Right kidney (tissue), 1 donor: ENCODE results near the gene RNF34.
"Not testable (repeated sequence)": the region's sequence is repeated elsewhere in the genome, so short reads cannot be mapped to it uniquely, and the experiment has no call there.

Experiments used
- DNase-seq: peaks from one replicate; pipeline ENCODE4 v3.0.0-alpha.2; 2016

Gene RNF34

DNA sequence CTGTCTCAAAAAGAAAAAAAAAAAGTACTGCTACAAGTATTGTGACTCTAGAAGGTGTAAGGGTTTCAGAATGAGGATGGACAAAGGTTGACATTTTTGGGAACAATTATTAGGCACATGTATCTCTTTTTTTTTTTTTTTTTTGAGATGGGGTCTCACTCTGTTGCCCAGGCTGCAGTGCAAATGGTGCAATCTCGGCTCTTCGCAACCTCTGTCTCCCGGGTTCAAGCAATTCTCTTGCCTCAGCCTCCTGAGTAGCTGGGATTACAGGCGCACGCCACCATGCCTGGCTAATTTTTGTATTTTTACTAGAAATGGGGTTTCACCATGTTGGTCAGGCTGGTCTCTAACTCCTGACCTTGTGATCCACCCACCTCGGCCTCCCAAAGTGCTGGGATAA is 15.0 kb upstream of the RNF34 start:
- DNase-seq: not testable (repeated sequence)

DNA sequence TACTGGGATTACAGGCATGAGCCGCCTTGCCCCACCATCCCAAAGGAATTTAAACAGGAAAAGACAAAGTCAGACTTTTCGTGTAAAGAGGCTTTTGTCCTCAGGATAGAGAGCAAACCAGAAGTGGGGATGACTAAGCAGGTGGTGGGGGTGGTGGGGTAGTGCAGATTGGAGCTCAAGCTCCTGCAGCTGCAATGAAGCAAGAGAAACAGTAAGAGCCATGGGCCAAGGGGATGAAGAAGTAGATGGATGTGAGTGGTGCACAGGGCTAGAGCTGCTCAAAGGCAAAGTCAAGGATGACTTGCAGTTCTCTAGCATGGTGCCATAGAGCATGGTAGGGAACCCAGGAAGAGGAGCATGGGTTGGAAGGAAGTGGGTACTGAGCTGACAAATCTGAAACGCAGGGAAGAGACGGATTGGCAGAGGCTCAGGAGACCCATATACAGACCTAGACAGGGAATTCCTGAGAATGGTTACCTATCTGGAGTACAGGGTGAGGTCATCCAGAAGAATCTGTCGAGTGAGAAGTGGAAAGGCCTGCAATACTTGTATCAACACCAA is 11.4 kb upstream of the RNF34 start:
- DNase-seq: no peak

DNA sequence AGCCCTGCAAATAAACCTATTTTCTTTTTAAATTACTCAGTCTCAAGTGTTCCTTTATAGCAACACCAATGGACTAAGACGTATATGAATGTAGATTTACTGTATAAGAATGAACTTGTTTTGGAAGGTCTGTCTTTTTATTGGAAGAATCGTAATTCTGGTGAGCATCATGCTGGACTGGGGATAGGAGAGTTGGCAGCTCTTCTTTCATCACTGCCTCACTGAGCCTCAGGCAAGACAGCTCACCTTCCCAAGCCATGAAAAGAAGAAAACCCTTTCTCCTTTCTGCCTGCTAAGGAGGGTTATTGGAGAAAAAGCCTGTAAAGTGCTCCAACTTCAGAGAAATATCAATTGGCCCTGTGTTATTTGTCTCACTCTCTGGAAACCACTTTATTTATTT is 9.1 kb upstream of the RNF34 start:
- no peak for DNase-seq

DNA sequence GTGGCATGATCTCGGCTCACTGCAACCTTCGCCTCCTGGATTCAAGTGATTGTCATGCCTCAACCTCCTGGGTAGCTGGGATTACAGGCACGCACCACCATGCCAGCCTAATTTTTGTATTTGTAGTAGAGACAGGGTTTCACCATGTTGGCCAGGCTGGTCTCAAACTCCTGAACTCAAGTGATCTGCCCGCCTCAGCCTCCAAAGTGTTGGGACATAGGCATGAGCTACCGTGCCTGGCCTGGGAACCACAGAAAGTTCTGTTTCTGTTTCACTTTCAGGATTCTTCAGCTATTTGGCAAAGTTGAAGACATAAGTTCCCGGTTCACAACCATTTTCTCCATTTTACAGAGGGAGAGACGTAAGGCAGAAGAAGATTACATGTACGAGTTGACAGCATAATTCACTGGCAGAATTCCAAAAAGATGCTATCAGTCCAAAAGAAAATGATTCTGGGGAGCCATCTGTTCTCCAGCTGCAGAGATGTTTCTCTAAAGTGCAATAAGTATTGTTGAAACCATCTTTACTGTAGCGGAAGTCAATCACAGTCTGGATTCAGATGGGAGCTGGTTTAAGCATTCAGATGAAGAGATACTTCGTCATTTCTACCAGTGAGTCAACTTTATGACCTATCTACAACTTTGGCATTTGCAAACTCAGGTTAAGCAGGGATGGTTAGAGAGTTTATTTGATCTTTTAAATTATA is 8.1 kb upstream of the RNF34 start:
- DNase-seq: no peak

DNA sequence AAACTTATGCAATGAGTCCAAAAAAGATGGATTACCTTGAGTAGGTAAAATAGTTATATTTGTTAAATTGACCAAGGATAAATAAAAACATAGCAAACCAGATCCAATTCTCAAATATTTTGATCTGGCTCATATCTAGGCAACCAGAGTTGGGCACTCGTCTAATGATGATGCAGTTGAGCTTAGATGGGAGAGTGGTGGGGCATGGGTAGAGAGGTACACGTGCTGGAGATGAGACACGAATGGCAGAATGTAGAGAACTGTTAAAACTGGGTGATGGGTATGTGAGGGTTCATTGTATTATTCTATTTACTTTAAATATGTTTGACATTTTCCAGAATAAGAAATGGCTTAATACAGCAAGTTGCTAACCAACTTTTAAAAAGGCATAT is 7.6 kb upstream of the RNF34 start:
- DNase-seq: no peak

DNA sequence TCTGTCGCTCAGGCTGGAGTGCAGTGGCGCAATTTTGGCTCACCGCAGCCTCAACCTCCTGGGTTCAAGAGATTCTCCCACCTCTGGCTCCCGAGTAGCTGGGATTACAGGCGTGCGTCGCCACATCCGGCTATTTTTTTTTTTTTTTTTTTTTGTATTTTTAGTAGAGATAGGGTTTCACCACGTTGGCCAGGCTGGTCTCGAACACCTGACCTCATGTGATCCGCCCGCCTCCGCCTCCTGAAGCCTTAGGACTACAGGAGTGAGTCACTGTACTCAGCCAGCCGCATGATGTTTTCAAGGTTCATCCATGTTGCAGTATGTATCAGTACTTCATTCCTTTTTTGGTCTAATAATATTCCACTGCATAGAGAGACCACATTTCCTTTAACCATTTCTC is 2.4 kb upstream of the RNF34 start:
- DNase-seq: no peak

DNA sequence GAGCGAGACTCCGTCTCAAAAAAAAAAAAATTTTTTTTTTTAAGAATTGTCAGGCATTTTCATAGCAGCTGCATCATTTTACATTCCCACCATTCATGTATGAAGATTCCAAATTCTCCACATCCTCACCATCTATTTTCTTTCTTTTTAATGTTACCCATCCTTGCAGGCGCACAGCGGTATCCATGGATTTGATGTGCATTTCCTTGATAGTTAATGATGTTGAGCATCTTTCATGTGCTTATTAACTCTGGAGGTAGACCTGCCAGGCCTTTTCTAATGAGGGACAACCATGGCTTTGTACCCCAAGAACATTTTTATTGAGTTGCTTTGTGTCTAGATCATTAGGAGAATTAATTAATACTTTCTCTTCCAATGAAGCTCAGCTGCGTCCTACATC is 1.6 kb upstream of the RNF34 start:
- no peak for DNase-seq

DNA sequence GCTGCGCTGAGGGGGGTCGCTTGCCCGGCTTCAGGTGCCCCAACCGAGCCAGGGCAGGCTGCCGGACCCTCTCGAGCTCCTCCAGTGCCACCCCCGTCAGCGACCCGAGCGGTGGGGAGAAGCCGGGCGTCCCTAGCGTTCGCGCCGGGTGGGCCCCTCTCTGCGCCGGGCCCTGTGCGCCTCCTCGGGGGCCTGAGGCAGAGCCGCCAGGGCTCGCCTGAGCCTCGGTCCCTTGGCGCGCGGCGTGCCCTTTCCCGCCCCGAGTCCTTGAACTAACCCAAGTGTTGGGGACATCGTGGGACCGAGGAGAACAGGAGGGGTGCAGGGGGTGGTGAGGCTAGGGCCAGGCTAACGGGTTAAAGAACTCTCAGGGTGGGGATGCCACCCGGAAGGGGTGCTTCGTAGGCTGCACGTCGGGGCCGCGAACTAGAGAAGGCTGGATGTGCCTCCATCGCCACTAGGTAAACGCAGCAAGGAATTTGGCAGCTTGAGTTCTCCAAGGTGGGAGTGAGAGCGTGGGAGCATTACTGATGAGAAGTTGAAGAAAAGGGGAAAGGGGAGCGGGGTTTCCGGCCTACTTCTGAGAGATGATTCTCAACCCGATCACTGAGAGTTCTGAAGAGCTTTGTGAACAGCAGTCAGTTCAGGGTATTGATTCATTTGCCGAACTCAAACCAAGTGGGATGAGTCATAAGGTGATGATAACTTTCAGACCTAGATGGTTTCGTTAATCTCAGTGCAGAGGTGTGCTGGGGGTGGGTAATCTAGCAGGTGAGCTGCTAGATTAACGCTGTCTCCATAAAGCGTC is 618 bp downstream of the RNF34 start:
- DNase-seq: no peak

DNA sequence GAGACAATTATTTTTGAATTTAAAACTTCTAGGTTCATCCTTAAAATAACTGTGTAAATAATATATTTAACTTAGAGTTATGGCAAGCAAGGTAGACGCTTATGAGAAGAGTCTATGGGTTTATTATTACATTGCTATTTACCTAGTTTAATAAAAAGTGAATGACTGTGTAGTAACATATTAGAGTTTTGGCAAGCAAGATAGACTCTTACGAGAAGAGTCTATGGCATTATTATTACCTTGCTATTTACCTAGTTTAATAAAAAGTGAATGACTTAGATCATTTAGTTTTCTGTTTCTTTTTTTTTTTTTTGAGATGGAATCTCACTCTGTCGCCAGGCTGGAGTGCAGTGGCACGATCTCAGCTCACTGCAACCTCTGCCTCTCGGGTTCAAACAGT is 3.8 kb downstream of the RNF34 start:
- DNase-seq: no peak

DNA sequence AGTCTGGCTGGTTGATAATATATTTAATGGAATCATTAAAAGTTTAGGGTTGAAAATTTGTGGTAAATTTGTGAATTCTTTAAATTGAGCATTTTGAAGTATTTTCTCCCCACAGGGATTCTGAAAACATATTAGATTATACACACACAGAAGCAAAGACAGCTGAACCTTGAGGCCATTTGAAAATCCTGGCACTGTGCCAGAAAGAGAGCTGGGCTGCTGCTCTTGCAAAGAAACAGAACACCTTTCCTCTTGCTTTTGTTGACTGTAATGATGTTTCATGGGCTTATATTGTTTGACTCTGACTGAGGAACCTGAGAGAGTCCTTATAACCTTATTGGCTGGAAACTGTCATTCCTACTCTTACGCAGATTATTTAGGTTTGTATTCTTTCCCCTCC is 4.8 kb downstream of the RNF34 start:
- DNase-seq: no peak

DNA sequence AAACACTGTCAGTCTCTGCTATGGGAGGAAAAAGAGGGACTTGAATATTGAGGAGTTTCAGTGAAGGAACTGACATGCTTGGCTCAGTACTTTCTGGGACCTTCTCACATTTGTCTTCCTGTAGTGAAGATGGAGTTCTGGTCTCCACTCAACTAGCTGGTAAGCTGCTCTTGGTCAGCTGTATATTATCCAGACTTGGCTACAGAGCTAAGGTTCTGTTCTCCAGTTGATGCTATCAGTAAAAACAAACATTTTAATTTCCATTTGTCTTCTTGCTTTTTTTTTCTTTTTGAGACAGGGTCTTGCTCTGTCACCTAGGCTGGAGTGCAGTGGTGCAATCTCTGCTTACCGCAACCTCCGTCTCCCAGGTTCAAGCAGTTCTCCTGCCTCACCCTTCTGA is 5.3 kb downstream of the RNF34 start:
- no peak for DNase-seq

DNA sequence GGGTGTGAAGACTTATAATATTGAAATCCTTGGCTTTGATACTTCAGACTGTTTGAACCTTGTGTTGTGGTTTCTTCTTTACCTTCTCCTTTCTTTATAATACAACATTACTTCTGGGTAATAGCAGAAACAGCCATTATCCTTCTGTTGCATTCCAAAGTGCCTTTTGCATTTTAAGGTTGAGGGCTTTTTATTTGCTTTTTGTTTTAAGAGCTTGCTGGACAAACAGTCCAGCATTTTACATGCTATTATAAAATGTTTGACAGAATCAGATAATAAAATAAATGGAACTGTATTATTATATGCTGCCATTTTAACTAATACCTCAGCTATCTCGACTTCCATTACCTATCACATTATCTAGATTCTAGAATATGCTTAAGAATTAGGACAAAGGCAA is 14.0 kb downstream of the RNF34 start:
- no peak for DNase-seq

DNA sequence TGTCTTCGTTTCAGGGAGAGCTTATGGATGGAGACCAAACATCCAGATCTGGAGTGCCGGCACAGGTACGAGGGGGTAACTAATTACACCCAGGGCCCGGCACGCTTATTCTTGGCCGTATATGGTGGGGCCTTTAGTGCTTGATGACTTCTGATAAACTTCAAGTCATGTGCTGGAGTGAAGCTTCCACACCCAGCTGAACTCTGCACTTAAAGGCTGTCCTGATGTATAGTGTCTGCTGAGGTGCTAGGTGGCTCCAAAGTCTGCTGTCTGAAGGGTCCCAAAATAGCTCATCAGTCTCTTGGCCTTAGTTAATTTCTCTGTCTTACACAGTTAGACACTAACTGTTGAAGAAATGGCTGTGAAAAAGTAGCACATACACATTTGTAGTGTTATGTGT is 17.9 kb downstream of the RNF34 start:
- DNase-seq: no peak

DNA sequence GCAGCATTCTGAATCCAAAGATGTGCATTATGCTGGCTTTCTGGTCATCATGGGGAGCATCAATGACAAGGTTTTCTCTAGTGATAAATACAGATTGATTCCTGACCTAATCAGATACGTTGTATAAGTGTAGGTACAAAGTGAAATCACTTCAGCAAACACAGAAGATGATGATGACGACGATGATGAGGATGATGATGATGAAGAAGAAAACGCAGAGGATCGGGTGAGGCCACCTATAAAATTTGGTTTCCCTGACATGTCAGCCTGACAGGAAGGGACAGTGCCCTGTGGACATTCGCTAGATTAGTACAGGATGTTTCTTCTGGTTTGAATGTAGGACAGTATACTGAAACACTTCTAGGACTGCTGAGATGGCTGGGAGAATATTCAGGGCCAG is 20.2 kb downstream of the RNF34 start:
- DNase-seq: no peak

DNA sequence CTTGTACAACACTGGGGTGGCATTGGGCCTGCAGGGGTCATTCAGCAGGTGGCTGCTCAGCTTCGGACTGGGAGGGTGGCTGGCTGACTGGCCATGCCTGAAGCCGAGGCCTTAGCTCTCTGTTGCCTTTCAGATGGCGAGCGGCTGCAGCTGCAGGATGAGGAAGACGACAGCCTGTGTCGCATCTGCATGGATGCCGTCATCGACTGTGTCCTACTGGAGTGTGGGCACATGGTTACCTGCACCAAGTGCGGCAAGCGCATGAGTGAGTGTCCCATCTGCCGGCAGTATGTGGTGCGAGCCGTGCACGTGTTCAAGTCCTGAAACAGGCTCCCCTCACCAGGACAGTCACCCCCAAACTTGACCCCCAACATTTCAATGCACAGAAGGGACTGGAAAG is 23.3 kb downstream of the RNF34 start:
- DNase-seq: no peak

DNA sequence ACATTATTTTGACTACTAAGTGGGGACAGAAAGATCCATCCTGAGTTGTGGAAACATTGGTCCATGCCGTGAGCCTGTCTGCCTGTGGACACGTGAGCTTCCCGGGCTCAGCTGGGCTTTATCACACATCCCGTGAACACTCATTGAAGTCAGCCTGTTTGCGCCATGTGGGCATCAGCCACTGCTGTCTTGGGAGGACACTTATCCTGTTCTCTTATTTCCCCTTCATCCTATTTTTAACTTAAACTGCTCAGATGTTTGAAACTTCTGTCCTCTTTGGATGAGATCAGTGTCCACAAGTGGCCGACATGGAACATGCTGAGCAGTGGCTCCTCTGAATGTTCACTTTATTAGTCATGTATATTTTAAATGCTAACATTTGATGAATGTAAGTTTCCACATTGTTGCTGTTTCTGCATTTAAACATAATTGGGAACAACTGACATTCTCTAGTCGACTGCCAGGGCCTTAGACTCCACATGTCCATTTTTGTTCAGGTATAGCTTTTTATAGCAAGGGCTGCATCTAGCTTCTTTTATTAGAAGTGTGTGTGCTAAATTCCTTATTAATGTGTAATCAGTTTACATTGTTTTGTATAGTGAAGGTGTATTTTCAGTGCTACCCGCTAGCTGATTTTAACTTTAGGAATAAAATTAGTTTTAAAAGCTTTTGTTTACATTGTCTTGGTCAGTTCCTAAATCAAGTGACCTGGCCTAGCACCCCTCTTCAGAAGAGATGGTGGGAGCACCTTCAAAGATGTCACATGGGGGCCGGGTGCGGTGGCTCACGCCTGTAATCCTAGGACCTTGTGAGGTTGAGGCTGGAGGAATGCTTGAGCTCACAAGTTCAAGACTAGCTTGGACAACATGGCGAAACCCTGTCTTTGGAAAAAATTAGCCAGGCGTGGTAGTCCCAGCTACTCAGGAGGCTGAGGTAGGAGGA is 24.0 kb downstream of the RNF34 start:
- DNase-seq: no peak

DNA sequence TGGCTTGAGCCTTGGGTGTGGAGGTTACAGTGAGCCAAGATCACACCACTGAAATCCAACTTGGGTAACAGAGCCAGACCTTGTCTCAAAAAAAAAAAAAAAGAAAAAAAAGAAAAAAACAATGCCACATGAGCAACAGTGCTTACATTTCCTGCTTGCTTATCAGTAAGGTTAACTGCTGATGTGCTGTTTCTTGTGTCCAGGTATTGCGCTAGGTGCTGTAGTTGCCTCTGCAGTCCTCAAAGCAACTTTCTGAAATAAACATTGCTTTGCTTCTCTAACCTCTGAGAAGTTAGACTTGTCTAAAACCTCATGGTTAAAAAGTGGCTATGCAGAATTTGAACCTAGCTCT is 24.7 kb downstream of the RNF34 start:
- DNase-seq: no peak

DNA sequence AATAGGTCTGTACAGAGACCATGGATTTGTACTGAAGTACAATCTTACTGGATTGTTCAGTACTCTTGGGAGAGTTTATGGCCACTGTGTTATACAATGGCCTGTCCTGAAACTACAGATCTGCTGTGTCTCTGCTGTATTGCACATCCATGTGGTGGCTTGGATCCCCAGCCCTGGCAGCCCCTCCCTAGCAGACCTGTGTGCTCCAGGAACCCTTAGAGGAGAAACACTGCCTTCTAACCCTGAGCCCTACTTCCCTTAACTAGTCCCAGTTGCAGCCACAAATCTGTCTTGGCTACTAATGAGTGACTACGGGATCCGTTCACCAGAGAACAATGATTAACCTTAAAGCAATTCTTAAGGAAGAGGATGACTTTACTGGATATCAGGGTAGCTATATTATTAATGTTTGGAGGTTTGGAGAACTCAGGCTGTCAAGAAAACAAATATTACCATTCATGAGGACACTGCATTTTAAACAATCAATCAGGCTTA is 27.7 kb downstream of the RNF34 start:
- DNase-seq: no peak

DNA sequence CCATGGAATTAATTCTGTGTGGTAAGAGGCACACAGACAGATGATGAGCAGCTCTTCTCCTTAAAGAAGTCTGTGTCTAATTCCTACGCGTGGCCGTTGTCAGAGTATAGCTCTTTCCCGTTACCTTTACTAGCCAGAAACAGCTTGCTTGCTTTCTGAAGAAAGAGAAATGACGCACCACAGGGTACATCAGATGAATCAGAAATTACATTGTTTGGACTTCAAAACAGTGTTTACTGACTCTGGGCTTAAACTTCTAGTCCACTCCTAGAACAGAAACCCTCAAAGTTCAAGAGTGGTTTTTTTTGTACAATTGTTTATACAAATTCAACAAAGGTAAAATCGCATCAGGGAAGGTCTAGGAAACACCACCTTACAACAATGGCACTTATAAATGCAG is 29.0 kb downstream of the RNF34 start:
- no peak for DNase-seq

DNA sequence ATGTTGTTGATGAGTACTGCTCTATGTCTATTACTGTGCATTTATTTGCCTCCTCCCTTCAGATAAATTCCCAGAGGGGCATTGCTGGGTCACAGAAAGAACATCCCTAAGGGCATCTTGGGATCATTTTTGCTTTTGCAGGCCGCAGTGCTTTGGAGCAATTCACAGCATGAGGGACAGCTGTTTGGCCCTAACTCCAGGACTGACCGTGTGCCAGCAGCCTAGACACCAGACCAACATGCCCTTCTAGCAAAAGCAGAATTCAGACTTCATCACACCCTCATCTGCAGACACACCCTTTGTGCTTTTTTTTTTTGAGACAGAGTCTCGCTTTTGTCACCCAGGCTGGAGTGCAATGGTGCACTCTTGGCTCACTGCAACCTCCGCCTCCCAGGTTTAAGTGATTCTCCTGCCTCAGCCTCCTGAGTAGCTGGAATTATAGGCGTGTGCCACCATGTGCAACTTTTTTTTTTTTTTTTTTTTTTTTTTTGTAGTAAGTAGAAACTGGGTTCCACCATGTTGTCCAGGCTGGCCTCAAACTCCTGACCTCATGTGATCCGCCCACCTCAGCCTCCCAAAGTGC is 31.0 kb downstream of the RNF34 start:
- DNase-seq: no peak

DNA sequence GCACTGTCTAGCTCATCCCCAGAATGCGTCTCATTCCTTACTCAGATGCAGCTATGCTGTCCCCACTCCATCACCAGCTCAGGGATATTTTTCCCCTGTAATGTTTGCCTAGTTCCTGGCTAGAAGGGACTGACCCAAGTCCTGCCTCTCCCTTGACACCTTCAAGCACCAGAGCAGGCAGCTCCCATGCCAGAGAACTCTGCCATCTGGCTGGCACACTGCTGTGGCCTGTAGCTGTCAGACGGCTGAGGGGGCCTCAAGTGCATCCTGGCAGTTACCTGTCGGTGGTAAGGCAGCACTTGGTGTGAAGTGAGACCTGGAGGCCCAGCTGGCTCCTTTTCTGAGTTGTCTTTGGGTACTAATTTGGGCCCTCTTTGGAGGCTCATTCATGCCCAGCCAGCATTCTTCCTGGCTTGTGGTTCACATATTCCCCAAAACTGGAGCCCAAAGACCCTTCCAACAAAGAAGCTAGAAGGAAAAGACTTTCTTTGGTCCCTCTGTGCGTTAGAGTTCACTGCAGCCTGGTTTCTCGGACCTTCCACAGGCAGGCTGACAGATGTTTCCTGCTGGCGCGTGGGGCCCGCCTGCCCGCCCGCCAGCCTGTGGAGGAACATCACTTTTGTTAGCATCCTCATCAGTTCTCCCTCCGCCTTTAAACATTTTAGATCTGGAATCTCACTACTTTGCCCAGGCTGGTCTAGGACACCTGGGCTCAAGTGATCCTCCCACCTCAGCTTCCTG is 33.0 kb downstream of the RNF34 start:
- DNase-seq: no peak

DNA sequence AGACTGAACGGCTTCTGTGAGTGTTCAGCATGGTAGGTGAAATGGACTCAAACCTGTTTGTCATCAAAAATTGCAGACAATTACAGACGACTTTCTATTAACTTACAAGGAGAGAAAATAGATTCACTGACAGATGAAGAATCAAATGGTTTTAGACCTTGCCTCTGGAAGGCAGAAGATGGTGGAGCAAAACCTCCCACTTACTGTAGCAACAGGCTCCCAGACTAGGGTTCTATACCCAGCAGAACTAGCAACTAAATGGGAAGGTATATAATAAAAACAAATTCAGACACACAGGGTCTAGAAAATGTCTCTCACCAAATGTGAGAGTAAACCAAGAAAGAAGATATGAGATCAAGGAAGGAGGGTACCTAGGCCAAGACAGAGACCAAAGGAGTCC is 36.8 kb downstream of the RNF34 start:
- DNase-seq: no peak
